GM21529 (cell line): ENCODE measurements around the gene PDZD4.

Experiments used
- ATAC-seq: cut with Tn5 transposase; IDR thresholded peaks from one replicate; pipeline ENCODE4 v1.9.1; 2021; ENCODE audit not compliant: unreplicated experiment

PDZD4 gene

GRCh38 chrX:153792368-153792767 lies 38.0 kb downstream of the PDZD4 start:
- no peak for ATAC-seq

DNA sequence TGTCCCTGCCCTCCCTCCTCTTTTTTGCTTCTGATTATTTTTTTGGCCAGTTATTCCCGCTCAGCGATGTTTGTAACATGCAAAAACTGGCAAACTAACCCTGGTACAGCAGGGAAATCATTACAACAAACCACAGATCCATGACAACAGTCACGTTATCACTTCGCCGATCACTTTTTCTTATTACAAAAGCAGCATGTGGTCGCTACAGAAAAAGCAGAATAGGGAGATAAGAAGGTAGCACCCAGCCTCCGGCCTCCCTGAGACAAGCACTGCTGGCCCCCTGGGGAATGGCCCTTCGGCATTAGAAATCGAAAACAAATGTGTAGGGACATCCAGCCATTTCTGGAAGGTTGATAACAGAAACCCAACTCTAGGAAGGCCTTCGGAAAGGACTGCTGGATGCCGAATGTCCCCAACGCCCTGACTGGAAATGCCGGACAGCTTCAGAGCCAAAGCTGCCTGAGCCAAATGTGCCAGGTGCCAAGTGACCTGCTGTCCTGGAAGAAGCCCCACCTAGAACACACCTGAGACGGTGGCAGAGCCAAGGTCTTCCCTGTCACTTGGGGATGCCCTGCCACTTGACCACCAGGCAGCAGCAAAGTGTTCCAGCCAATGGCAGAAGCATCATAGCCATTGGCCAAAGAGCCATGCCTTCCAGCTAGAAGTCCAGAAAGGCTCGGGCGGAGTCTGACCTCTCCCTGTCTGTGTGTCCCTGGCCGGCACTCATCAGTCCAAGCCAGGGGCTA lies 39.1 kb downstream of the PDZD4 start:
- no peak for ATAC-seq

DNA sequence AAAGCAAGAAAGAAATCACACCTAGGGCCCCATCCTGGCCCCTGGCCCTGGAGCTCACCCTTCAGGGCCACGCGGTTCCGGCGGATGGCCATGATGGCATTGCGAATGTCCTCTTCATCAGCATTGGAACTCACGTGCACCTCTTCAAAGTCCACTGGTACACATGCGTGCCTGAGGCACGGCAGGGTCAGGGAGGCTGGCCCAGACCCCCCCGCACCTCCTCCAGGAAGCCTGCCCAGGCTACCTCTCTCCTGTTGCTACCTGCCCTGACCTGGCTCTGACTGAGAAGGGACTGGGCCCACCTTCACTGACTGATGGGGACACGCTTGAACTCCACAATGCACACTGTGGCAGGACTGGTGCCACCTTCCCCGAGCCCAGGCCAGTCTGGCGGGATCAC lies 40.7 kb downstream of the PDZD4 start:
- ATAC-seq: no peak

DNA sequence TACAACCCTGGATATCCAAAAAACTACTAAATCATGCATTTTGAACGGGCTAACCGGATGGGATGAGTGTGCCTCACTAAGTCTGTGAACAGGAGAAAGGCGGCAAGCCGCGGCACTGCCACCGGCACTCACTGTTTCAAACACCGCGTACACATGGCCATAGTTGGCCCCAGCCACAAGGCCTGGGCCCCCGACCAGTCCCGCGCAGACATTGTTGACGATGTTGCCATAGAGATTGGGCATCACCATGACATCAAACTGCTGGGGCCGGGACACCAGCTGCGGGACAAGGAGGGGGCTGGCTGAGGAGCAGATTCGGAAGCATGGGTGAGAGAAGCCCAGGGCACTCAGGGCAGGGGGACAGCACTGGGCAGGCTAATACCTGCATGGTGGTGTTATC lies 43.7 kb downstream of the PDZD4 start:
- ATAC-seq: no peak

GRCh38 chrX:153784325-153784967 lies 45.9 kb downstream of the PDZD4 start:
- no peak for ATAC-seq

- no peak for ATAC-seq
Measured at GRCh38 chrX:153783378-153784013, 46.8 kb downstream of the PDZD4 start.

DNA sequence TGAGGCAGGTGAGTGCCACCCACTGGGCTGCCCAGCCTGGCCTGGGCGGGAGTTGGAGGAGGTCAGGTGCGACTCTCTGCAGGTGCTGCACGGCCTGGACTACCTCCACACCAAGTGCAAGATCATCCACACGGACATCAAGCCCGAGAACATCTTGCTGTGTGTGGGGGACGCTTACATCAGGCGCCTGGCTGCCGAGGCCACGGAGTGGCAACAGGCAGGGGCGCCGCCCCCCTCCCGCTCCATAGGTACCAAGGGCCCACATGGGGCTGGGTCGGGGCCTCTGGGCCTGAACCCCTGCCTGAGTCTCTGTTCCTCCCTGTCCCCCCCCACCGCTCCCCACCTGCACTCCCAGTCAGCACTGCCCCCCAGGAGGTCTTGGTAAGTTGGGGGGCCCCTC lies 47.5 kb downstream of the PDZD4 start:
- ATAC-seq: no peak

DNA sequence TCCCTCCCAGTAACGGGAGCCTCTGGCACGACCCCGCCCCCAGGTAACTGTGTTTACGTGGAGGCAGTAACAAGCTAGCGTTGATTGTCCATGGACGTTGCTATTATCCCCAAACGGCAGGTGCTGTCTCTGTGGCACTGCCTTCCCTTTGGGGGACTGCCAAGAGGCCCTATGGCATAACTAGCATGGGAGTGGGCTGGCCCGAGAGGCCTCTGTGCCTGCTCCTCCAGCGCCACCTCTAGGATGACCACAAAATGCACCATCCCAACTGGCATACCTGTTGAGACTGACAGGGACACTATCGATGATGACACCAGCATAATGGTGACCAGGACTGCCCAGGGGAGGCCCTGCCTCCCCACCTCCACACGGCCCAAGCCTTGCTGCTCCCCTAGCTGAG lies 48.0 kb downstream of the PDZD4 start:
- ATAC-seq: no peak

DNA sequence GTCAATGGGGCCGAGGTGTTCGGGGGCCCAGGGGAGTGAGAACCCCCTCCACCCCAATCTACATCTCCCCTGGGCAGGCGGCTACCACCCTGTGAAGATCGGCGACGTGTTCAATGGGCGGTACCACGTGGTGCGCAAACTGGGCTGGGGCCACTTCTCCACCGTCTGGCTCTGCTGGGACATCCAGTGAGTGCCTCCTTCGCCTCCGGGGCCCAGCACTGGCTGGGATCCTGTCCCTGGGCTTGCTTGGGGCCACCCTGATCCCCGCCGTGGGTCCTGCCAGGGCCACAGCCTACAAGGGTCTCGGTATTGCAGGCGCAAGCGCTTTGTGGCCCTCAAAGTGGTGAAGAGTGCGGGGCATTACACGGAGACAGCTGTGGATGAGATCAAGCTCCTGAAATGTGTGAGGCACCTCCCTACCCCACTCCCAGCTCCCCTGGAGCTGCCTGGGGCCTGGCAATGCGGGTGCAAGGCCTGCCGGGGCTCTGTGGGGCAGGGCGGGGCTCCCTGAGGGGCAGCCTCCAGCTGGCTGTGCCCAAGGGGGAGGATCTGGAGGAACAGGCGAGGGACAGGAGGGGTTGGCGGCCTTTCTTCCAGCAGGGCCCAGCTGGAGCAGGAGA lies 48.8 kb downstream of the PDZD4 start:
- no peak for ATAC-seq

DNA sequence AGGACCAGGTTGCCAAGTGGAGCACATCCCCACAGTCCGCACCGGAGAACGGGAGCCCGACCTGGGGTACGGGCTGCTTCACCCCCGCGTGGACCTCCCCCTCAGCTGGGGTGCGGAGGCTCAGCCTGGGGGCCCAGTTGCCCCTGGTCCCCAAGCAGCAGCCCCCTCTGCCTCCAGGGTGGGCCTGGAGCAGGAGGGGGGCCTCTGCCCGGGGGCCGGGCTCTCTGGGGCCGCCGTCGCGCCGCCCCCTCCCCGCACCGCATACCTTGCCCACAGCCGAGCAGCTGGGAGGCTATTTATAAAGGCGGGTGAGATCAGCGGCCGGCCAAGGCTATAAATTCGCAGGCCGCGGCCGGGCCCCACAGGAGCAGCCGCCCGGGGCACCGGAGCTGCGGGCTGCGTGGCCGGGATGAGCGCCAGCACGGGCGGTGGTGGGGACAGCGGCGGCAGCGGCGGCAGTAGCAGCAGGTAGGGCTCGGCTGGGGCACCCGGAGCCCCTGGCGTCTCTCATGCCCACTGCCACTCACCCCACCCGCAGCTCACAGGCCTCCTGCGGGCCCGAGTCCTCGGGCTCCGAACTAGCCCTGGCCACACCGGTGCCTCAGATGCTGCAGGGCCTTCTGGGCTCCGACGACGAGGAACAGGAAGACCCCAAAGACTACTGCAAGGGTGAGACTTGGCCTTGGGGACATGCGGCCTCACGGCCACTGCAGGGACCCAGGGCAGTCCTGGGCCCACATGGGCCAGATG lies 49.5 kb downstream of the PDZD4 start, which contains the start of gene SRPK3:
SRPK3 (plus strand) TSS at position 364 of the 750 bp plus-strand sequence; CDS start at position 410, 46 bp downstream.
- no peak for ATAC-seq

DNA sequence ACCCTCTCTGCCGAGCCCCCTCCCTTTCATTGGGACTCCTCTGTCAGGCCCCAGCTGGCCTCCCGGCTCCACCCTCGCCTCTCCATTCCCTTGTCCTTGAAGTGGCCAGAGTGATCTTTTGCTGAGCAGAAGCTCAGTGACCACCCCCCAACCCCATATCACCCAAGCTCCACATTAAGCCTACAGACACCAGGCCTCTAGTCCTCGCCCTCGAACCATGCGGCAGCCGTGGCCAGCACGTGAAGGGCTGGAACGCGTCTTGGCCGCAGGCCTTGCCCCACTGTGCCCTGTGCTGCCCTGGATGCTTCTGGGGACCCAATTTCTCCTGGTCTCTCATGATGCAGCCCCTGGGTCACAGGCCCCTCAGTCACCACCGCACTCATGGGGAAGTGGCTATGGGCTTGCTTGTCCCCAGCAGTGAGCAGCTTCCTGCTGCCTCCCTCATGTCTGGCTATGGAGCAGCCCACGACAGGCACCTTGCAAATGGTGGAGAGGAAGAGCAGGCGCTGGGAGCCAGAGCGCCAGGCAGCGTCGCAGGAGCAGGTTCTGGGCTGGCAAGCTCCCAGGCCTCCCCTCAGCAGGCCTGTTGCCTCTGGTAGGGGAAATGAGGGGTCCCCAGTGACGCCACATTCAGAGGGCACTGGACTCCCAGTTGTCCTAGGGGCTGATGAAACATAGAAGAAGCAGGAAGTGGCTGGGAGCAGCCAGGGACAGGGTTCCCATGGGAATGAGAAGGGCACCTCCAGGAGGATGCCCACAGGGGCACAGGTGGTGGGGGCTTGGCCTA lies 50.3 kb downstream of the PDZD4 start:
- ATAC-seq: no peak

GRCh38 chrX:153778684-153779101 lies 51.7 kb downstream of the PDZD4 start:
- ATAC-seq: no peak

DNA sequence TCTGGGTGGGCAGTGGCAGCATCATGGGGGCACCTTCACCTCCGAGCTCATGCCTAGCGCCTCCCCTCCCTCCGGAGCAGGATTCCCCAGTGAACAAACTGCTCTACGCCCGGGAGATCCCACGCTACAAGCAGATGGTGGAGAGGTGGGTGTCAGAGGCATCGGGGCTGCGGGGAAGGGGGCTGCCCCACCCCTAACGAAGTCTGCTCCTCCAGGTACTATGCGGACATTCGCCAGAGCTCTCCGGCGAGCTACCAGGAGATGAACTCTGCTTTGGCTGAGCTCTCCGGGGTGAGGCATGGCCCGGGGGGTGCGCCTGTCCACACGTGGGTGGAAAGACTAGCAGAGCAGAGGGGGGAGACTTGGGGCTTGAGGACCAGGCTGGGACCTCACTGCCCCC lies 52.2 kb downstream of the PDZD4 start:
- no peak for ATAC-seq

GRCh38 chrX:153777261-153778090 lies 52.9 kb downstream of the PDZD4 start:
- ATAC-seq: no peak

- ATAC-seq: no peak
Measured at GRCh38 chrX:153776611-153777045, 53.7 kb downstream of the PDZD4 start.

GRCh38 chrX:153776120-153776599 lies 54.2 kb downstream of the PDZD4 start:
- no peak for ATAC-seq

GRCh38 chrX:153775293-153776119 lies 54.8 kb downstream of the PDZD4 start:
- ATAC-seq: no peak
